ENCODE results near the gene CLK2. TPM values are rescaled to one million over a fixed set of nuclear protein-coding genes. Genes with fewer than 3 reads are reported as not detected.
A peak's percentile ranks its signal among the peaks of the same experiment; 100 is the strongest.

Gene CLK2
- total and polyA plus RNA-seq, 9 of the 15 experiments (the other 6 are each of a cell fraction or from before 2014, with no cell fraction given): 13.5 to 81.4 (median 39.6) TPM

DNA sequence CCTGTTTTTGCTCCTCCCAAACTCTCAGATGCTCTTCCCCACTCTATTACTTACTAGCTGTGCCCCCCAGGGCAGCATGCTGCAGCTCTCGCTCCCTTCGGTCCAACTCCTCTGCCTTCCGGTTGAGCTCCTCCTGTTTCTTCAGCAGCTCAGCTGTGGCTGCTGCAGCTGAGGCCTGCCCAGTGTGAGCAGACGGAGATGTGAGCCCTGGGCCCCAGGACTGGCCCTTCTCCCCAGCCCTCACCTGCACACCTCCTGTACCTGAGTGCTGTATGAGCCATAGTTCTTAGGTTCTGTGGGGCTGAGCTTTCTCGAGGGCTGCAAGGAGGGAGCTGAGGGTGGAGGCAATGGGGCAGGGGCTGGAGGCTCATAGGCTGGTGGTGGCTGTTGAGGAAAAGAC lies 13.0 kb downstream of the CLK2 start:
- in situ Hi-C loops (cut with MboI): no loop called here
- intact Hi-C loops (cut with micrococcal nuclease): no loop called here
- H4K20me1 ChIP-seq (replicated peaks; ENCODE audit: control insufficient read depth, insufficient read depth, low read length): no peaks in the 10 kb centered on the region

More for the DNA sequence above, 13.0 kb downstream of the CLK2 start:
- Histone ChIP-seq H3K27me3 (ENCODE audit: control insufficient read depth in 2 of 2, insufficient read depth in 2 of 2, low read length in 2 of 2) (no peaks in the 10 kb centered on the region), H3K4me3 (no peak overlapping the region), H3K9ac (ENCODE audit: insufficient read depth in 1 of 2, low read depth in 2 of 2, low read length in 2 of 2) (peak overlapping the region; percentile 78 to 83; a peak in 3 of 4 replicates), H3K9me3 (replicated peaks; ENCODE audit: control insufficient read depth, insufficient read depth, low read depth, low read length) (no peaks in the 10 kb centered on the region), H3K27ac (ENCODE audit: extremely low read depth, low read depth, low read length) (no peak overlapping the region), H3K9me1 (ENCODE audit: control insufficient read depth, insufficient read depth, low read length) (no peaks in the 10 kb centered on the region), H2AFZ (ENCODE audit: low read depth, low read length) (no peak overlapping the region), H3K4me1 (replicated peaks in 1 of 2; ENCODE audit: control insufficient read depth in 2 of 2, insufficient read depth in 2 of 2, low read length in 2 of 2) (peaks cover 7 to 32% of the 10 kb centered on the region in 2 experiments; a peak in 4 of 5 replicates), H3K36me3 (ENCODE audit: control insufficient read depth, insufficient read depth, low read length) (peaks cover 67% of the 10 kb centered on the region), H3K4me2 (ENCODE audit: insufficient read depth, low read length) (no peak overlapping the region), H3K79me2 (ENCODE audit: control insufficient read depth, insufficient read depth, low read length) (peaks cover 21% of the 10 kb centered on the region)
- no peak for TF ChIP-seq FOXJ2 (tag; IDR thresholded peaks at IDR 0.05)
- TF ChIP-seq, protein P1, sequence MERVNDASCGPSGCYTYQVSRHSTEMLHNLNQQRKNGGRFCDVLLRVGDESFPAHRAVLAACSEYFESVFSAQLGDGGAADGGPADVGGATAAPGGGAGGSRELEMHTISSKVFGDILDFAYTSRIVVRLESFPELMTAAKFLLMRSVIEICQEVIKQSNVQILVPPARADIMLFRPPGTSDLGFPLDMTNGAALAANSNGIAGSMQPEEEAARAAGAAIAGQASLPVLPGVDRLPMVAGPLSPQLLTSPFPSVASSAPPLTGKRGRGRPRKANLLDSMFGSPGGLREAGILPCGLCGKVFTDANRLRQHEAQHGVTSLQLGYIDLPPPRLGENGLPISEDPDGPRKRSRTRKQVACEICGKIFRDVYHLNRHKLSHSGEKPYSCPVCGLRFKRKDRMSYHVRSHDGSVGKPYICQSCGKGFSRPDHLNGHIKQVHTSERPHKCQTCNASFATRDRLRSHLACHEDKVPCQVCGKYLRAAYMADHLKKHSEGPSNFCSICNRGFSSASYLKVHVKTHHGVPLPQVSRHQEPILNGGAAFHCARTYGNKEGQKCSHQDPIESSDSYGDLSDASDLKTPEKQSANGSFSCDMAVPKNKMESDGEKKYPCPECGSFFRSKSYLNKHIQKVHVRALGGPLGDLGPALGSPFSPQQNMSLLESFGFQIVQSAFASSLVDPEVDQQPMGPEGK (CRISPR knock-in tag; IDR thresholded peaks at IDR 0.05; ENCODE audit: borderline replicate concordance): no peak
- TF ChIP-seq POLR2G (IDR thresholded peaks at IDR 0.05; ENCODE audit: low read depth, low read length): 0 out of 2 replicates have a peak, but pooled peaks have one; percentile 27
- no peak for TF ChIP-seq MAZ (CRISPR knock-in tag; conservative IDR thresholded peaks at IDR 0.05 in 1 of 2, IDR thresholded peaks at IDR 0.05 in 1 of 2)
- 0 out of 2 replicates have a peak, but pooled peaks have one; percentile 17 for TF ChIP-seq RBFOX2 (IDR thresholded peaks at IDR 0.05; ENCODE audit: low read depth, low read length)
- no peak for TF ChIP-seq MEF2D (tag; conservative IDR thresholded peaks at IDR 0.05; ENCODE audit: low read depth)
- TF ChIP-seq CEBPZ (IDR thresholded peaks at IDR 0.05; ENCODE audit: borderline replicate concordance, low read depth, low read length): no peak
- no peak for TF ChIP-seq ZBTB8A (IDR thresholded peaks at IDR 0.05; ENCODE audit: partially characterized antibody)
- no peak for TF ChIP-seq RBBP5 (IDR thresholded peaks at IDR 0.05; ENCODE audit: borderline replicate concordance, insufficient read depth, low read length, poor library complexity, severe bottlenecking)
- no peak for TF ChIP-seq HDGF (IDR thresholded peaks at IDR 0.05)
- TF ChIP-seq KAT2B (IDR thresholded peaks at IDR 0.05; ENCODE audit: low read depth, low read length): no peak
- TF ChIP-seq PPARD (CRISPR knock-in tag; IDR thresholded peaks at IDR 0.05): no peak
- TF ChIP-seq PCBP2 (IDR thresholded peaks at IDR 0.05; ENCODE audit: low read depth, low read length, poor library complexity, severe bottlenecking): no peak
- no peak for TF ChIP-seq ARID3B (CRISPR knock-in tag; IDR thresholded peaks at IDR 0.05; ENCODE audit: borderline replicate concordance)
- ATAC-seq (no peak), FAIRE-seq (no peak), DNase-seq (ENCODE audit: extremely low read depth in 1 of 4, low spot score in 3 of 4) (no peak)
- WGBS (ENCODE audit: insufficient coverage, low coverage, missing lambda C conversion rate): 90% methylated on average over 5 of the region's 5 CpGs
- ChIA-PET POLR2A (interaction anchor here (0.6 to 3.8 kb wide), 4 partner anchors 9 to 66 kb away, joined by 4 to 29 read pairs (median 14); partner anchors contain the start of gene CLK2), CTCF (ENCODE audit: low intra/inter-chr PET ratio) (interaction anchor here (0.7 kb wide), 1 partner anchor 20 kb away, joined by 3 read pairs; no protein-coding TSS in a partner anchor)
- no TSS peak for BruUV-seq (replicated peaks)
